NK-92 treated with Interleukin-12 subunit alpha and Interleukin-12 subunit beta, amount 100 ng/mL, for 24 hours (cell line): ENCODE data around the gene MYT1.

ENCODE experiments used
- DNase-seq: peaks from one replicate; lab custom pipeline; 2025; lab: John Stamatoyannopoulos, UW

The MYT1 gene

GRCh38 chr20:64193058-64193457 lies 28.8 kb downstream of the MYT1 start:
- no peak for DNase-seq

GRCh38 chr20:64194269-64194668 lies 30.0 kb downstream of the MYT1 start:
- no peak for DNase-seq

GRCh38 chr20:64196309-64196708 lies 32.1 kb downstream of the MYT1 start:
- DNase-seq = no peak

GRCh38 chr20:64196847-64197306 lies 32.6 kb downstream of the MYT1 start:
- DNase-seq = no peak

GRCh38 chr20:64198347-64198746 lies 34.1 kb downstream of the MYT1 start:
- no peak for DNase-seq

GRCh38 chr20:64199395-64199794 lies 35.1 kb downstream of the MYT1 start:
- no peak for DNase-seq

- DNase-seq = no peak
Observed at GRCh38 chr20:64200740-64201139, 36.5 kb downstream of the MYT1 start.

- DNase-seq = no peak
Observed at GRCh38 chr20:64201653-64202052, 37.4 kb downstream of the MYT1 start.

GRCh38 chr20:64203037-64203777 lies 39.0 kb downstream of the MYT1 start:
- no peak for DNase-seq

GRCh38 chr20:64205611-64206026 lies 41.4 kb downstream of the MYT1 start:
- DNase-seq = no peak

GRCh38 chr20:64206614-64207013 lies 42.4 kb downstream of the MYT1 start:
- no peak for DNase-seq

- no peak for DNase-seq
Observed at GRCh38 chr20:64207641-64208590, 43.7 kb downstream of the MYT1 start.

- DNase-seq = no peak
Observed at GRCh38 chr20:64209148-64209547, 44.9 kb downstream of the MYT1 start.

- no peak for DNase-seq
Observed at GRCh38 chr20:64210656-64211369, 46.6 kb downstream of the MYT1 start.

- no peak for DNase-seq
Observed at GRCh38 chr20:64211874-64212658, 47.8 kb downstream of the MYT1 start.

- DNase-seq = no peak
Observed at GRCh38 chr20:64212755-64213154, 48.5 kb downstream of the MYT1 start.

- no peak for DNase-seq
Observed at GRCh38 chr20:64214113-64214512, 49.9 kb downstream of the MYT1 start.

- DNase-seq = no peak
Observed at GRCh38 chr20:64214952-64215351, 50.7 kb downstream of the MYT1 start.

GRCh38 chr20:64216036-64216435 lies 51.8 kb downstream of the MYT1 start:
- DNase-seq = no peak

GRCh38 chr20:64216910-64217309 lies 52.7 kb downstream of the MYT1 start:
- DNase-seq = no peak

- DNase-seq = no peak
Observed at GRCh38 chr20:64217539-64218221, 53.4 kb downstream of the MYT1 start.
